T-helper 22 cell (primary cell): ENCODE measurements around the gene XXYLT1.

ENCODE experiments used
- DNase-seq: peaks from one replicate; pipeline ENCODE4 v3.0.0-alpha.2; 2020; ENCODE audit warnings: low read depth

The XXYLT1 gene

DNA sequence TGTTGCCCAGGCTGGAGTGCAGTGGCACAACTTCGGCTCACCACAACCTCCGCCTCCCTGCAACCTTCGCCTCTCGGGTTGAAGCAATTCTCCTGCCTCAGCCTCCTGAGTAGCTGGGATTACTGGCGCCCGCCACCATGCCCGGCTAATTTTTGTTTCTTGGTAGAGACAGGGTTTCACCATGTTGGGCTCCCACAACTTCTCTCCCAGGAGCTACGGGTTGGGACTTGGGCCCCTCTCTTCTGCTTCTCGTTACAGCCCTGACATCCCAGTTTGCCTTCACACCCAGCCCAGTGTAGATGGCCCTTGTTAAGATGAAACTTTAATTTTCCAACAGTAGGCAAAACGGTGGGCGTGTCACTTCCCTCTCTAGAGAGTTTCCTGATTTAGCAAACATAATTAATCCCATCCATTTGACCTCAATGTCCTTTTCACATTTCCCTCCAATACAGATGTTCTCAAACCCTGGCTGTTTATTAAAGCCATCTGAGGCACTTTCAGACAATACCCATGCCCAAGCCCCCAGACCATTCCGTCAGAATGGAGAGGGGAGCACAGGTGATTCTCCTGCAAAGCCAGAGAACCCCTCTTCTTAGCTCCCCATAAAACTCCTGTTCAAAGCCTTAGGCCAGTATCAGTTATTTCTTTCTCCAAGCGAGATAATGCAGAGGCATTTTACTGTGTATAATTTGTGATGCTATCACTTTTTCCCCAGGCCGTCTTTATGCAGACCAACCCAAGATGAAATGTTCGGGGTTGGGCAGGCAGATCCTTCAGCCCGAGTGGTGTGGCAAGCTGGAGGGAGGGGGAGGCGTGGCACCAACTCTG lies 245.7 kb downstream of the XXYLT1 start:
- DNase-seq = no peak

- DNase-seq = no peak
Measured at GRCh38 chr3:195023989-195024388, 247.0 kb downstream of the XXYLT1 start.

DNA sequence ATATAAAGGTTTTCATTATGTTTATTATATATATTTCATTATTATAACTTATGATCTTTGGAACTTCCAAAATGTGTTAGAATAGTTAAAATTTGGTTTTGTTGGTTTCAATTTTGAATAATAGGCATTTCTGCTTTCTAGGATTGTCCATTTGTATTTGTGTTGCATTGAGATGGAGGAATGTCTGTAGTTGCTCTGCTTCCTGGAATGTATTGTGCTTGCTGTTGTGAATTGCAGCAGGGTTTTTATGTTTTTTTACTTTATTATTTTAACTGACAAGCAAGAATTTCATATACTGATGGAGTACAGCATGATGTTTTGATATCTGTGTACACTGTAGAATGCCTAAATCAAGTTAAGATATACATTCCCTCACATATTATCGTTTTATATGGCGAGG lies 247.4 kb downstream of the XXYLT1 start:
- DNase-seq = no peak

DNA sequence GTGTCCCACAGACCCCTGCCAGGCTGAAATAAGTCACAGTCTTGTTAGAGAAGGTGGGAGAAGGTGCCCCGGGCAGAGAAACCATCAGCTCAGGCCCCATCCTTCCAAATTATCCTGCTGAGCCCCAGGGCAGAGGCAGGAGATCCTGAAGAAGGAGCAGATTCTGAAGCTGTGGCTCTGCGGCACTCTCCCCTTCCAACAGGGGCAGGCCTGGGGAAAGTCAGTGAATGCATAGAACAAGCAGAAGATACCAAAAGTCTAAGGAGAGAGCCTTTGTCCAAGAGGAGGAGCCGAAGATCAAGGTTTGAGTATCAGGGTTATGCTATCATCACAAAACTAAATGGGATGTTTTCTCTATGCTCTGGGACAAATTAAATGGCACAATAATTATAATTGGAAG lies 249.3 kb downstream of the XXYLT1 start:
- DNase-seq = no peak

GRCh38 chr3:195020921-195021320 lies 250.0 kb downstream of the XXYLT1 start:
- no peak for DNase-seq

DNA sequence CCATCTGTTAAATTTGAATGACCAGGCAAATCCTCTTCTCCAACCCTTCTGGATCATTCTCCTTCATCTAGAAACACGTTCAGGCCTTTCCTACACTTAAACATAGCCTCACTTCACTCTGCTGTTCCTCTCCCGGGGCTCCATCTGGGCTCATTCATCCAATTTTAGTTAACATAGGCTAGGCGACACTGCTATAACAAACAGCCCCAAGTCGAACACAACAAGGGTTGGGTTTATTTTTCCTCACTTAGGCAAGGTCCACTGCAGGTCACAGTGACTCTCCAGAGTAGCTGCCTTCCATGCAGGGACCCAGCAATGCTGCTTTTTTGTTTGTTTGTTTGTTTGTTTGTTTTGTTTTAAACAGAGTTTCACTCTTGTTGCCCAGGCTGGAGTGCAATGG lies 250.8 kb downstream of the XXYLT1 start:
- no peak for DNase-seq

GRCh38 chr3:195019335-195019734 lies 251.6 kb downstream of the XXYLT1 start:
- no peak for DNase-seq
